OCI-LY7 (cell line): ENCODE measurements around the gene FLNA.
"Not testable (repeated sequence)": the region's sequence is repeated elsewhere in the genome, so short reads cannot be mapped to it uniquely, and the experiment has no call there.

Experiments
- CTCF ChIP-seq: fragments of 200-600 bp; sonication (generic); conservative IDR thresholded peaks from 2 replicates; pipeline ENCODE4 v1.5.1; 2014; ENCODE audit warnings: mild to moderate bottlenecking, antibody characterized with exemption, low read length, moderate library complexity, mixed read lengths
- EZH2phosphoT487 ChIP-seq: fragments of 200-600 bp; sonication (generic); IDR thresholded peaks from 2 replicates; pipeline ENCODE4 v1.6.1; 2018; ENCODE audit warnings: low read depth, borderline replicate concordance, mild to moderate bottlenecking, mixed run types, antibody characterized with exemption, low read length, moderate library complexity, mixed read lengths

DNA sequence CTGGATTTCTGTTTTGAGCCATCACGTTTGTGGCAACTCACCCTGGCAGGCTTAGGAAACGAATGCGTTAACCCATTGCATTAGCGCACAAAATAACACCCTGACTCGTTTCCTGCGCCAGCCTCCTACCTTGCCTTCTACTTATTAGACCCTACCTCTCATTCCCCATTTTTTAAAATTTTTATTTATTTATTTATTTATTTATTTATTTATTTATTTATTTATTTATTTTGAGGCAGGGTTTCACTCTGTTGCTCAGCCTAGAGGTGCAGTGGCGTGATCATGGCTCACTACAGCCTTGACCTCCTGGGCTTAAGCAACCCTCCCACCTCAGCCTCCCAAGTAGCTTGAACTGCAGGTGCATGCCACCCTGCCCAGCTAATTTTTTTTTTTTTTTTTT lies 71.4 kb downstream of the FLNA start:
- TF ChIP-seq CTCF, EZH2phosphoT487: not testable (repeated sequence)
